ENCODE results near the gene CERS4.

CERS4 gene

GRCh38 chr19:8250596-8250995 is 41.4 kb downstream of the CERS4 start:
- Histone ChIP-seq H3K36me3 (ENCODE audit: control insufficient read depth, insufficient read depth, low read length) (no peaks in the 10 kb centered on the region), H3K4me3 (ENCODE audit: low read length) (no peak overlapping the region), H3K27me3 (ENCODE audit: control insufficient read depth, insufficient read depth, low read length) (no peaks in the 10 kb centered on the region), H3K9me3 (ENCODE audit: control insufficient read depth, low read length) (no peaks in the 10 kb centered on the region), H3K4me1 (ENCODE audit: control insufficient read depth, insufficient read depth, low read length) (no peaks in the 10 kb centered on the region), H3K9ac (ENCODE audit: low read length) (no peak overlapping the region)

GRCh38 chr19:8251025-8251472 is 41.9 kb downstream of the CERS4 start:
- Histone ChIP-seq H3K9me3 (ENCODE audit: control insufficient read depth, low read length) (no peaks in the 10 kb centered on the region), H3K4me1 (ENCODE audit: control insufficient read depth, insufficient read depth, low read length) (no peaks in the 10 kb centered on the region), H3K36me3 (ENCODE audit: control insufficient read depth, insufficient read depth, low read length) (no peaks in the 10 kb centered on the region), H3K9ac (ENCODE audit: low read length) (no peak overlapping the region), H3K4me3 (ENCODE audit: low read length) (no peak overlapping the region), H3K27me3 (ENCODE audit: control insufficient read depth, insufficient read depth, low read length) (no peaks in the 10 kb centered on the region)

- no peaks in the 10 kb centered on the region for H3K36me3 ChIP-seq (ENCODE audit: control insufficient read depth, insufficient read depth, low read length)
Observed at GRCh38 chr19:8252922-8253589, 43.9 kb downstream of the CERS4 start.

GRCh38 chr19:8253678-8254077 is 44.5 kb downstream of the CERS4 start:
- no peaks in the 10 kb centered on the region for H3K27me3 ChIP-seq (ENCODE audit: control insufficient read depth, insufficient read depth, low read length)
- no peaks in the 10 kb centered on the region for H3K36me3 ChIP-seq (ENCODE audit: control insufficient read depth, insufficient read depth, low read length)
- H3K4me3 ChIP-seq (ENCODE audit: low read length), result no peak overlapping the region
- no peak overlapping the region for H3K9ac ChIP-seq (ENCODE audit: low read length)
- H3K9me3 ChIP-seq (ENCODE audit: control insufficient read depth, low read length), result no peaks in the 10 kb centered on the region
- no peaks in the 10 kb centered on the region for H3K4me1 ChIP-seq (ENCODE audit: control insufficient read depth, insufficient read depth, low read length)

More at GRCh38 chr19:8252922-8253589, 43.9 kb downstream of the CERS4 start:
- Histone ChIP-seq H3K9ac (ENCODE audit: low read length) (no peak overlapping the region), H3K4me1 (ENCODE audit: control insufficient read depth, insufficient read depth, low read length) (no peaks in the 10 kb centered on the region), H3K27me3 (ENCODE audit: control insufficient read depth, insufficient read depth, low read length) (no peaks in the 10 kb centered on the region), H3K9me3 (ENCODE audit: control insufficient read depth, low read length) (no peaks in the 10 kb centered on the region), H3K4me3 (ENCODE audit: low read length) (no peak overlapping the region)

- no peaks in the 10 kb centered on the region for H3K27me3 ChIP-seq (ENCODE audit: control insufficient read depth, insufficient read depth, low read length)
- no peak overlapping the region for H3K9ac ChIP-seq (ENCODE audit: low read length)
- H3K4me3 ChIP-seq (ENCODE audit: low read length), result no peak overlapping the region
- no peaks in the 10 kb centered on the region for H3K9me3 ChIP-seq (ENCODE audit: control insufficient read depth, low read length)
- no peaks in the 10 kb centered on the region for H3K4me1 ChIP-seq (ENCODE audit: control insufficient read depth, insufficient read depth, low read length)
- H3K36me3 ChIP-seq (ENCODE audit: control insufficient read depth, insufficient read depth, low read length), result no peaks in the 10 kb centered on the region
Observed at GRCh38 chr19:8254286-8255001, 45.3 kb downstream of the CERS4 start.

- H3K27me3 ChIP-seq (ENCODE audit: control insufficient read depth, insufficient read depth, low read length), result no peaks in the 10 kb centered on the region
- H3K4me3 ChIP-seq (ENCODE audit: low read length), result no peak overlapping the region
- H3K9ac ChIP-seq (ENCODE audit: low read length), result no peak overlapping the region
- H3K36me3 ChIP-seq (ENCODE audit: control insufficient read depth, insufficient read depth, low read length), result no peaks in the 10 kb centered on the region
- H3K9me3 ChIP-seq (ENCODE audit: control insufficient read depth, low read length), result no peaks in the 10 kb centered on the region
- no peaks in the 10 kb centered on the region for H3K4me1 ChIP-seq (ENCODE audit: control insufficient read depth, insufficient read depth, low read length)
Observed at GRCh38 chr19:8255426-8256125, 46.4 kb downstream of the CERS4 start.

- Histone ChIP-seq H3K36me3 (ENCODE audit: control insufficient read depth, insufficient read depth, low read length) (no peaks in the 10 kb centered on the region), H3K9ac (ENCODE audit: low read length) (no peak overlapping the region), H3K4me1 (ENCODE audit: control insufficient read depth, insufficient read depth, low read length) (no peaks in the 10 kb centered on the region), H3K4me3 (ENCODE audit: low read length) (no peak overlapping the region), H3K9me3 (ENCODE audit: control insufficient read depth, low read length) (no peaks in the 10 kb centered on the region), H3K27me3 (ENCODE audit: control insufficient read depth, insufficient read depth, low read length) (no peaks in the 10 kb centered on the region)
Observed at GRCh38 chr19:8256276-8257051, 47.3 kb downstream of the CERS4 start.

- Histone ChIP-seq H3K9me3 (ENCODE audit: control insufficient read depth, low read length) (no peaks in the 10 kb centered on the region), H3K36me3 (ENCODE audit: control insufficient read depth, insufficient read depth, low read length) (no peaks in the 10 kb centered on the region), H3K4me3 (ENCODE audit: low read length) (no peak overlapping the region), H3K9ac (ENCODE audit: low read length) (no peak overlapping the region), H3K27me3 (ENCODE audit: control insufficient read depth, insufficient read depth, low read length) (no peaks in the 10 kb centered on the region), H3K4me1 (ENCODE audit: control insufficient read depth, insufficient read depth, low read length) (no peaks in the 10 kb centered on the region)
Observed at GRCh38 chr19:8257052-8257443, 47.9 kb downstream of the CERS4 start.

GRCh38 chr19:8259142-8259921 is 50.2 kb downstream of the CERS4 start:
- Histone ChIP-seq H3K36me3 (ENCODE audit: control insufficient read depth, insufficient read depth, low read length) (no peaks in the 10 kb centered on the region), H3K4me1 (ENCODE audit: control insufficient read depth, insufficient read depth, low read length) (no peaks in the 10 kb centered on the region), H3K9ac (ENCODE audit: low read length) (no peak overlapping the region), H3K4me3 (ENCODE audit: low read length) (no peak overlapping the region), H3K9me3 (ENCODE audit: control insufficient read depth, low read length) (no peaks in the 10 kb centered on the region), H3K27me3 (ENCODE audit: control insufficient read depth, insufficient read depth, low read length) (no peaks in the 10 kb centered on the region)

- Histone ChIP-seq H3K4me1 (ENCODE audit: control insufficient read depth, insufficient read depth, low read length) (no peaks in the 10 kb centered on the region), H3K4me3 (ENCODE audit: low read length) (no peak overlapping the region), H3K9me3 (ENCODE audit: control insufficient read depth, low read length) (no peaks in the 10 kb centered on the region), H3K36me3 (ENCODE audit: control insufficient read depth, insufficient read depth, low read length) (no peaks in the 10 kb centered on the region), H3K9ac (ENCODE audit: low read length) (no peak overlapping the region), H3K27me3 (ENCODE audit: control insufficient read depth, insufficient read depth, low read length) (no peaks in the 10 kb centered on the region)
Observed at GRCh38 chr19:8259922-8260247, 50.7 kb downstream of the CERS4 start.

- H3K36me3 ChIP-seq (ENCODE audit: control insufficient read depth, insufficient read depth, low read length), result no peaks in the 10 kb centered on the region
- no peak overlapping the region for H3K4me3 ChIP-seq (ENCODE audit: low read length)
- H3K9me3 ChIP-seq (ENCODE audit: control insufficient read depth, low read length), result no peaks in the 10 kb centered on the region
- H3K9ac ChIP-seq (ENCODE audit: low read length), result no peak overlapping the region
- no peaks in the 10 kb centered on the region for H3K4me1 ChIP-seq (ENCODE audit: control insufficient read depth, insufficient read depth, low read length)
- H3K27me3 ChIP-seq (ENCODE audit: control insufficient read depth, insufficient read depth, low read length), result no peaks in the 10 kb centered on the region
Observed at GRCh38 chr19:8261347-8261746, 52.2 kb downstream of the CERS4 start.
